GM18870 (cell line): ENCODE results near the gene TNRC18.
"Not testable (repeated sequence)": the region's sequence is repeated elsewhere in the genome, so short reads cannot be mapped to it uniquely, and the experiment has no call there.

Experiments used
- ATAC-seq: cut with Tn5 transposase; IDR thresholded peaks from one replicate; pipeline ENCODE4 v1.9.1; 2021; ENCODE audit warnings: moderate library complexity; ENCODE audit not compliant: unreplicated experiment

Gene TNRC18

DNA sequence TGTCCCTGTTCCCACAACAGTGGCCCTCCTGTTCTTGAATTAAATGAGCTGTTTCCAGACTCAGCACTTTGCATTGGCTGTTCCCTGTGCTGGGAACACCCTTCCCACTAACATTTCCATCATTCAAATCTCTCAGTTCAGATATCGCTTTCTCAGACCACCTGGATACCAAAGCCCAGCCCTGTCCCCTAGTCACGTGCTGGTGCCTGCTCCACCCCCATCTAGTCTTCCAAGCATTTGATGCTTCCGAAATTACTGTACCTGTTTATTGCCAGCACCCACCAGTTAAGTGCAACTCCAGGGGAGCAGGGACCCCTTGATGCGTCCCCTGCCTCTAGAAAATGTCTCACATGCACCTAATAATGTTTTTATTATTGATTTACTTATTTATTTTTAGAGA, 143.9 kb downstream of the TNRC18 start:
- no peak for ATAC-seq

DNA sequence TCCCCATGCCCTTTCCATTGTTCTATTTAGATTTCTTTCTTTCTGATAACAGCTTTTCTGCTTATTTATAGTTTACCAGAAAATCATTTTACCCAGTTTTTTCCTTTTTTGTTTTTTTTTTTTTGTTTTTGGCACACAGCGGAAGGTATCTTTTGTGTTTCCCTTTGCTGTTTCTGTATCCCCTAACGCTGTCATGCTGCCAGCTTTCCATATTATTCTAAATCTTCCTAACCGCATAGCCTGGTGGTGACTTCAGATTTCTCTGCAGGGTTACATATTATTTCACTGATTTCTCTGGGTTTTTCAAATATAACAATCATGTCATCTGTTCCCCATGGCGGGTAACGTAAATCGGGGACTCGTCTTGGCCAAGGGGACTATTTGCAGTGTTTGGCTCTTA, 144.9 kb downstream of the TNRC18 start:
- ATAC-seq = no peak

DNA sequence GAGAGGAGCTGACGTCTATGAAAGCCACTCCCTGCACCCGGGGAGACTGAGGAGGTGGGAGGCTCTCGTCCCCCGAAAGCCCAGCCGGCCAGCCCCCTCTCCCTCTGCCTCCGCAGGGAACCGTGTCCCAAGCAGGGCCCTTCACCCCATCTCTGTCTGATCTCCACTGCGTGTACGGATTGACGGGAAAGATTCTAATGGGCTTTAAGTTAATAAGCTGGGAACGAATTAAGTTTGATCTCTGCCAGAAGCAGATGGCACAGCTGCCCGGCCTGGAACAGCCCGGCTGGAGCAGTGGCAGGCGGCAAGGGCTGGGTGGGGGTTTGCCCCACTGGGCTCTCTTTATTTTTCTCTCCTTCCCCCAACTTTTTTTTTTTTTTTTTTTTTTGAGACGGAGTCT, 147.0 kb downstream of the TNRC18 start:
- no peak for ATAC-seq

DNA sequence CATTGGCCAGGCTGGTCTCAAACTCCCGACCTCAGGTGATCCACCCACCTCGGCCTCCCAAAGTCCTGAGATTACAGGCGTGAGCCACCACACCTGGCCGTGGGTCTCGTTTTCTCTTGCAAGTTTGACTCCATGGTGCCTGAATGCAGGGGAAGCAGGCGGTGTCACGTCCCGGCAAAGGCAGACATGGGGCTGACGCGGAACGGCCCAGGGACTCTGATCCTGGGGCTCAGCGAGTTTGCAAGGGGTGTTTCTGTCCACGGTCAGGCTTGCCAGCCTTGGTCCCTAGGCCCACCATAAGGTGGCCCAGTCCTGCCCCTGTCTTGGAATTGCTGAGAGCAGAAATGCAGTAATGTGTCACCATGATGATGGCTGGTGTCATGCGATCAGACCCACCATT, 147.5 kb downstream of the TNRC18 start:
- ATAC-seq = not testable (repeated sequence)

DNA sequence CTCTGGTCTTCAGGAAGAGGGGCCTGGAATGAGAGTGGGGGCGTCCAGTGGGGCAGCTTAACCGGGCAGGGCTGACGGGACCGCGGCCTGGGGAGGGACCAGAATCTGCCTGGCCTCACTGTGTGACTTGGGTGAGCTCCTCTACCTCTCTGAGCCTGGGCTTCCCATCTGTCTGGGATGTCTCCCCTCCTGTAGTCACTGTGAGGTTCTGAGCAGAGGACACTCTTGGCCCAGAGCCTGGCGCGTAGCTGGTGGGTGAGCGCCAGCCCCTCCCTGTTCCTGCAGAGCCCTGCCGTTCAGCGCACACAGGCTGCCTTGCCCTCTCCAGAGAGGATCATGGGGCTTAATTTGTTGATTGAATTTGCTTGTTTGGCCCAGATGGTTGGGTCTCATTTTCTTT, 148.1 kb downstream of the TNRC18 start:
- not testable (repeated sequence) for ATAC-seq

DNA sequence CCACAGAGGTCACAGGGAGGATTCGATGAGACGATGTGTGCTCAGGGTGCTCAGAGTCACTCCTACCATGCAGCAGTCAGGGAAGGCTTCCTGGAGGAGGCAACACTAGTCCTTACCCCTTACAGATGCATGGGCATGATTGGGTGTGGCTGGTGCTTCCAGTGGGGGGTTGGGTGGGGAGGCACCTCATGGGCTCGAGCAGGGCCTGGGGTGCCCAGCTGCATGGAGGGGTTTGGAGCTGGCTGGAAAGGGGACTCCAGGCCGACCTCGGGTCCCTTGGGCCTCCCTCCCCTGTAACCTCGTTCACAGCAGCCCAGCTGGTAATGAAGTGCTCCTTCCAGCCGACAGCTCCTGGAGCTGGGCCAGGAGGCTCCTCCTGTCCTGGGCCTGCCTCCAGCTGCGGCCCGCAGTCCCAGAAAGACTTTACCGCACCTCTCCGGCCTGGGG, 148.6 kb downstream of the TNRC18 start:
- not testable (repeated sequence) for ATAC-seq

DNA sequence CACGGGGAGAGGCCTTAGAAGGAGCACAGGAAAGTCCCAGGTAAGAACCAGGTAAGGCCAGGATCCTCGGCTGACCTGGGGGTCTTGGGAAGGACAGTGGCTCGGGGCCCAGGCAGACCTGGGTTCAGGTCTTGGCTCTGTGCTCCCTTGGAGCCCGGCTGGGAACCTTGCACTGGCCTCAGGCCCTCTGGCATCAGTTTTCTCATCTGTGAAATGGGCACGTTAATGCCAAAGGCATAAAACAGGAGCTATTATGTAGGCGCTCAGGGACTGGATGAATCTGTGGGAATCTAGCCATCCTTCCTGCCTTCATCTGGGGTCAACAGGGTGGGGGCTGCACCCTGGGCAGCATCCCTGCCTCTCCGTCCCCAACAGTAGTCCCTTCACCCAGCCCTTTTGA, 149.2 kb downstream of the TNRC18 start:
- ATAC-seq = no peak

DNA sequence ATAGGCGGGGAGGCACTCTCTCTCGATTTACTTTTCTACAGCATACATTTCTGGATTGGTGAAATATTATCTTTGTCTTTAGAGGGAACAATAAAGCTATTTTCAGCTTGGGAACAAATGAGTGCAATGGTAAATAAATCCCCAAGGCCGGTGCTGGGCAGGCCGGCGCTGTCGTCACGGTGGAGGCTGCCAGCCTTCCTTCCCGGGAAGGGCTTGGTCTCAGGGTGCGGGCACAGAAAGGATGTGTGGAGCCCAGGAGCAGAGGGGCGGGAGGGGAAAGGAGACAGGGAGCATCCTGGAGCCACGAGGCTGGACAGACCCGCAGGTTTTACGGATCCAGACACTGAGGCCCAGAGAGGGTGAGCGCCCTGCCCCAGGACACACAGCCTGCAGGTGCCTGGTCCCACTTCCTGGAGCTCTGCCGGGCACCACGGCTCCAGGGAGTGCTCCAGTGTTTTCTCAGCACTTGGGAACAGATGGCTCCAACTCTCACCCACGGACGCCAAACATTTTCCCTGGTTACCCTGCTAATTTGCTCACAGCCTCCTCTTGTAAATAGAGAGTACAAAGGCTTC, 149.7 kb downstream of the TNRC18 start:
- not testable (repeated sequence) for ATAC-seq

DNA sequence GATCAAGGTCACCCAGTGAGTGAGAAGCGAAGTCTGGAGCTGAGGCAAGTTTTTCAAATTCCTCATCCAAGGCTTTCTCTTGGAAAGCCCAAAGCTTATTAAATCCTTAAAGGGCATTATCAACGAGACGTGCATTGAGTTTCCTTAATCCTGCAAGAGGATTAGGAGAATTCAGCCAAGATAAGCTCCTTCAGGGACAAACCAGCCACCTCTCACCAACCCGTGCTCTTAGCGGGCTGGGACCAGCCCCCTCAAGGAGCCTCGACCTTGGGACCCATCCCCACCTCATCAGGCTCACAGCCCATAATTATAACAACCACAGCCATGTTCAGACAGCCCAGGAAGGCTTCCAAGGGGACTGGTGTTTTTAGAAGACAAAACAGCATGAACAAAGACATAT, 152.8 kb downstream of the TNRC18 start:
- ATAC-seq = no peak

DNA sequence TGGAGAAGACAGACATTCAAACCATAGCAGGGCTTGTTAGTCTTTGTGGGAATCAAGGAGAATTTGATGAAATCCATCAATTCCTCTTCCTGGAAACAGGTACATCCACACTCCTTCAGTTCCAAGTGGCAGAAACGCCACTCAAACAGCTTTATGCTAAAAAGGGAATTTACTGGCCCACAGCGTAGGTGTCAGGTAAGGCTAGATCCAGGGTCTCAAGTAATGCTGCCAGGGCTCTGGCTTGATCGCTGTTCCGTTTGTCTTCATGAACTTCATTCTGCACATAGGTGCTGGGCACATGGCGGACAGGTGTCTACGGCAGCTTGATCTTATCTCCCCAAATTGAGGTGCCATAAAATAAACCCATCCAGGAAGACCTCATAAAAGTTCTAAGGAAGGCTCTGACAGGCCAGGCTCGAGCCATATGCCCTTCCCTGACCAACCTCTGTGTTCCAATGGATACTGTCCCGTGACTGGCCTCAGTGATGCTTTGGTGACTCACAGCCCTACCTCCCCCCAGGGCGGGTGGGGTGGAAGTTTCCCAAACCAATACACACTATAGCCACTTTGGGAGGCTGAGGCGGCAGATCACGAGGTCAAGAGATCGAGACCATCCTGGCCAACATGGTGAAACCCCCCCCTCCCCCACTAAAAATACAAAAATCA, 153.5 kb downstream of the TNRC18 start:
- ATAC-seq = not testable (repeated sequence)

DNA sequence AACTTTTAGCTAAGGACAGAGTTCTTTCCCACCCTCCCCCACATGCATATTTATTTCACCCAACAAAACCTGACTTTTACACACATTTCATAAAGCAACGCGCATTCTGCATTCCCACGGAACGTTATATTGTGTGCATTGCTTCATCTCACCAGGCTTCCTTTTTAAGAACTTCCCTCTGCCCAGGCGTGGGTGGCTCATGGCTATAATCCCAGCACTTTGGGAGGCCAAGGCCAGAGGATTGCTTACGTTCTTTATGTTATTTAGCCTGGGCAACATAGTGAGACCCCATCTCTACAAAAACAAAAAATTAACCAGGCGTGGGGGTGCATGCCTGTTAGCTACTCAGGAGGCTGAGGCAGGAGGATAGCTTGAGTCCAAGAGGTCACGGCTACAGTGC, 155.8 kb downstream of the TNRC18 start:
- ATAC-seq = not testable (repeated sequence)

DNA sequence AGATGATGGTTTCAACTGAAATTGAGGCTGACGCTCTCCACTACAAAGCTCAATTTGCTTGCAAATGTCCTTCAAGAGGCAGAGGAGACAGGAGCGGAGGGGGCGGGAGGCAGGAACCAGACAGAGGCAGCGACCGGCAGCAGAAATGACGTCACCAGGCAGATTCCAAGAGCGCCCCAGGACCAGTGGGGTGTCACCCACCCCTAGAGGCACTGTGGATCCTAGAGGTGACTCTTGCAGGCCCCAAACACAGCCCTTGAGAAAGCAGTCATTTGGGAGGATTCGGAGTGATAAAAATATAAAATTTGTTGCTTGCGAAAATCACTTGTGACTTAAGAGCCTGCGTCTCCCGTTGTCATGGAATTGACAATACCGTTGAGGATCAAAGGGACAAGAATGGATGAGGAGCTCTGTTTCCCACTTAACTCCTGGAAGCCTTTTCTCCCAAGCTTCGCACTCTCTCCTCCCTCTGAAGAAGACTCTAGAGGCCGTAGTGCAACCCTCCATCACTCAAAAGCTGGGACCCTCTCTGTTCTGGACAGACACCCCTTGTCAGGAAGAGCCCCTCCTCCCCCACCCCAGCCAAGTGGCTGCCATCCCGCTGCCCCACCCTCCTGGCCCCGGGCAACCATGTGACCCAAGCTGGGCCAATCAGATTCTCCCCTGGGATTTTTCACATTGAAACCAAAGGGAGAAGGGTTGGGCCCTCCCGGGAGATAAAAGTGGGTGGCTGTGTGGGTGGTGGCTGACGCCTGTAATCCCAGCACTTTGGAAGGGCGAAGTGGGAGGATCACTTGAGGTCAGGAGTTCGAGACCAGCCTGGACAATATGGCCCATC, 157.2 kb downstream of the TNRC18 start:
- ATAC-seq = no peak

DNA sequence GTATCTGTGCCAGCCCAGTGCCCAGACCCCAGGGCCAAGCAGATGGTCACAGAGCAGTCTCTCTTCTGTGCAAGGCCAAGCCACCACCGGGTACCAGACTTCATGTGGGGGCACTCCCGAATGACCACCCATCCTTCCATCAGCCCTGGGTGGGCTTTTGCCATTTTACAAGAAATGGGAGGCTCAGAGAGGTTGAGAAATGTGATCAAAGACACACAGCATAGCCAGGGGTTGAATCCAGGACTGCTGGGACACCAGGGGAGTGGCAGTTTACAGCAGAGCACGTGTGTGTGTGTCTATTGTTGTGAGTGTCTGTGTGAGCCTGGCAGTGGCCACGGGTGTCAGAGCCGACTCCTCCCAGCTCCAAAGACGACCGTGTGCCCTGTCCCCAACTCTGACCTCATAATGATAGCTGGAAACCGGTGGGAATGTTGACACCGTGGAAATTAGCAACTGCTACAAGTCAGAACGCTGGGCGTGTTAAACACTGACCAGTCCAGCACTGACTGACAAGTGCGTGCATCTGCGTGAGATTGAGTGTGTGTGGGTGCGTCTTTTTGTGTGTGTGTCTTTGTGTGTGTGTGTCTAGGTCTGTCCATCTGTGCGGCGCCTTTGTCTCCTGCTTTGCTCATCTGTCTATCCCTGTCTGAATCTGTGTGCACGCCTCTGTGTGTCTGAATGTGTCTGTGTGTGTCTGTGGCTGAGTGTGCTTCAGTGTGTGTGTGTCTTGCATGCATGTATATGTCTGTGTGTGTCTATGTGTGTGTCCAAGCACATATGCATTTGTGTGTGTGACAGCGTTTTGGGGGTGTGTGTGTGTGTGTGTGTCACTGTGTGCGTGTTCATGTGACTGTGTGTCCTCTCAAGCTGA, 158.1 kb downstream of the TNRC18 start:
- ATAC-seq = no peak

DNA sequence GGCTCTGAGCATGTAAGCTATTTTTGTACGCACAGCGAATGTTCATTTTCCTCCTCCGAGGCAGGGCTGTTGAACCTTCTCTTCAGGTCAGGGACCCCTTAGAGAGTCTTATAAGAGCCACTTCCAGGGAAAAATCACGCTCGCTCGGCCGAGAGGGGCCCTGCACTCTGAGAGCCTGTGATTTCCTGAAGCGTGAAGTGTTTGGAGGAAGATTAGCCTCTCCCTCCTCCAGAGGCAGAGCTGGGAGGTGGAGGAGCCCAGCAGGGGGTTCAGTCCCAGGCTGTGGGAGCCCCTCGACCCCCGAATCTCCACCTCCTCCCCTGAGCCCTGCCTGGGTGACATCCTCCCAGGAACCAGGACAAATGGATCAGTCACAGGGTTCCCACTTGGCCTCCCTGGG, 160.6 kb downstream of the TNRC18 start:
- ATAC-seq = not testable (repeated sequence)

DNA sequence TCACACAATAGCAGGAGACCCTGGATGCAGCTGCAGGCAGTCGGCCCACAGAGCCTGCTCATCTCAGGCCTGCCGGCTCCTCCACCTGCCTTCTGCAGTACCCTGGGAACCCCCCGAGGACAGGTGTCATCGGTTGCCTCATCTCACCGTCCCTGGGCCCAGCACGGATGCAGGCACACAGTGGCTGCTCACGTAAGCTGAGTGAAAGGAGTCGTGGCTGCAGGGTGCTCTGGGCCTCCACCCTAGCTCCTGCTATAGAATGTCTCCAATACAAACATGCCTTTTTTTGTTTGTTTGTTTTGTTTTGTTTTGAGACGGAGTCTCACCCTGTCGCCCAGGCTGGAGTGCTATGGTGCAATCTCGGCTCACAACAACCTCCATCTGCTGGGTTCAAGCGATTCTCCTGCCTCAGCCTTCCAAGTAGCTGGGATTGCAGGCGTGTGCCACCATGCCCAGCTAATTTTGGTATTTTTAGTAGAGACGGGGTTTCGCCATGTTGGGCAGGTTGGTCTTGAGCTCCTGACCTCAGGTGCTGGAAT, 163.0 kb downstream of the TNRC18 start:
- not testable (repeated sequence) for ATAC-seq
